CD4-positive, alpha-beta T cell (primary cell): ENCODE data around the gene STMN3. TPM values are rescaled to one million over a fixed set of nuclear protein-coding genes. Genes with fewer than 3 reads are reported as not detected.

Source experiments
- ATAC-seq: fragments of 200-7000 bp; cut with Tn5 transposase; one replicate; pipeline ENCODE4 v1.10.0; 2022; ENCODE audit warnings: mild to moderate bottlenecking; ENCODE audit not compliant: poor library complexity
- CTCF ChIA-PET: fragments of 350-600 bp; sonication (Branson Sonifier 250); formaldehyde crosslinking; loops from one replicate; lab custom pipeline; 2021; ENCODE audit warnings: antibody characterized with exemption, inconsistent platforms; lab: Charles Lee
- POLR2A ChIA-PET: fragments of 350-600 bp; sonication (Branson Sonifier 250); formaldehyde crosslinking; loops from one replicate; lab custom pipeline; 2021; ENCODE audit warnings: antibody characterized with exemption, inconsistent platforms; lab: Charles Lee
- DNase-seq, 14 experiments: peaks; one replicate each; pipeline ENCODE4 v3.0.0-alpha.2; 2013 to 2020; ENCODE audit warnings: mixed read lengths in 2 of 14
- H3K27ac ChIP-seq, 2 donors: one replicate each; pipeline versions ENCODE4 v1.5.1 to v1.7.0; 2013; ENCODE audit warnings: low read length in 2 of 2, low read depth in 1 of 2, mild to moderate bottlenecking in 1 of 2
- H3K27me3 ChIP-seq, 2 experiments: 1 replicate in 1 of 2; 2 replicates in 1 of 2; pipeline versions ENCODE4 v1.6.1 to v1.7.0; 2013; ENCODE audit warnings: low read length in 2 of 2, control low read depth in 1 of 2, mild to moderate bottlenecking in 1 of 2, moderate library complexity in 1 of 2; ENCODE audit not compliant: insufficient read depth in 2 of 2, control insufficient read depth in 1 of 2
- H3K36me3 ChIP-seq: one replicate; pipeline ENCODE4 v1.6.1; 2013; ENCODE audit warnings: low read length, control low read depth; ENCODE audit not compliant: insufficient read depth
- H3K4me1 ChIP-seq: one replicate; pipeline ENCODE4 v1.6.1; 2013; ENCODE audit warnings: low read length, control low read depth; ENCODE audit not compliant: insufficient read depth
- H3K4me3 ChIP-seq: one replicate; pipeline ENCODE4 v1.5.1; 2013; ENCODE audit warnings: mild to moderate bottlenecking, low read length, moderate library complexity
- H3K9me3 ChIP-seq, 2 experiments: 1 replicate in 1 of 2; 2 replicates in 1 of 2; pipeline versions ENCODE4 v1.6.1 to v1.7.0; 2013; ENCODE audit warnings: low read length in 2 of 2, mild to moderate bottlenecking in 2 of 2, control low read depth in 1 of 2, moderate library complexity in 1 of 2; ENCODE audit not compliant: control insufficient read depth in 1 of 2, insufficient read depth in 1 of 2
- H3K27ac Mint-ChIP-seq: one replicate; pipeline ENCODE4 v1.8.0; 2020; ENCODE audit warnings: mixed read lengths
- H3K27me3 Mint-ChIP-seq: one replicate; pipeline ENCODE4 v1.8.0; 2021; ENCODE audit warnings: mixed read lengths
- H3K36me3 Mint-ChIP-seq: one replicate; pipeline ENCODE4 v1.8.0; 2021; ENCODE audit warnings: low read depth, mixed read lengths
- H3K4me1 Mint-ChIP-seq: one replicate; pipeline ENCODE4 v1.8.0; 2021; ENCODE audit warnings: low read depth, mixed read lengths
- H3K4me3 Mint-ChIP-seq: one replicate; pipeline ENCODE4 v1.8.0; 2020; ENCODE audit warnings: mild to moderate bottlenecking, mixed read lengths
- H3K9me3 Mint-ChIP-seq: one replicate; pipeline ENCODE4 v1.8.0; 2020; ENCODE audit warnings: mixed read lengths
- intact Hi-C, 2 experiments: fragments of 100-400 bp; cut with DNase I in 1 of 2; cut with micrococcal nuclease in 1 of 2; formaldehyde crosslinking; loops; one replicate each; pipeline versions ENCODE4 v1.15.1 to v1.9.0; 2023 to 2025; cut with DNase I, micrococcal nuclease
- total RNA-seq, 174 experiments: library from RNA in 2 of 174; stranded (reverse) in 2 of 174; gene quantifications; one replicate each; pipeline ENCODE4 v1.2.3 and lab custom pipeline; 2021 to 2026
- TF ChIP-seq, protein P1 (sequence below): fragments of 200-600 bp; IDR thresholded peaks from one replicate; pipeline ENCODE4 v1.8.0; 2022; ENCODE audit warnings: antibody characterized with exemption, mild to moderate bottlenecking

STMN3 gene
- total RNA-seq, 2 experiments from 2014 or later, result 122 to 127 TPM

GRCh38 chr20:63664861-63665594, 11.8 kb upstream of the STMN3 start:
- Histone ChIP-seq H3K36me3 (peaks cover 38% of the 10 kb centered on the region), H3K4me1 (no peaks in the 10 kb centered on the region), H3K9me3 (no peaks in the 10 kb centered on the region), H3K4me3 (no peak overlapping the region), H3K27me3 (no peaks in the 10 kb centered on the region), H3K27ac (no peak overlapping the region)
- Mint-ChIP-seq H3K9me3 (no peaks in the 10 kb centered on the region), H3K27ac (no peak overlapping the region), H3K36me3 (peaks cover 28% of the 10 kb centered on the region), H3K27me3 (no peaks in the 10 kb centered on the region), H3K4me1 (peaks cover 8% of the 10 kb centered on the region), H3K4me3 (no peak overlapping the region)
- ATAC-seq, result no peak
- intact Hi-C loops, result no loop called here
- TF ChIP-seq, protein P1, sequence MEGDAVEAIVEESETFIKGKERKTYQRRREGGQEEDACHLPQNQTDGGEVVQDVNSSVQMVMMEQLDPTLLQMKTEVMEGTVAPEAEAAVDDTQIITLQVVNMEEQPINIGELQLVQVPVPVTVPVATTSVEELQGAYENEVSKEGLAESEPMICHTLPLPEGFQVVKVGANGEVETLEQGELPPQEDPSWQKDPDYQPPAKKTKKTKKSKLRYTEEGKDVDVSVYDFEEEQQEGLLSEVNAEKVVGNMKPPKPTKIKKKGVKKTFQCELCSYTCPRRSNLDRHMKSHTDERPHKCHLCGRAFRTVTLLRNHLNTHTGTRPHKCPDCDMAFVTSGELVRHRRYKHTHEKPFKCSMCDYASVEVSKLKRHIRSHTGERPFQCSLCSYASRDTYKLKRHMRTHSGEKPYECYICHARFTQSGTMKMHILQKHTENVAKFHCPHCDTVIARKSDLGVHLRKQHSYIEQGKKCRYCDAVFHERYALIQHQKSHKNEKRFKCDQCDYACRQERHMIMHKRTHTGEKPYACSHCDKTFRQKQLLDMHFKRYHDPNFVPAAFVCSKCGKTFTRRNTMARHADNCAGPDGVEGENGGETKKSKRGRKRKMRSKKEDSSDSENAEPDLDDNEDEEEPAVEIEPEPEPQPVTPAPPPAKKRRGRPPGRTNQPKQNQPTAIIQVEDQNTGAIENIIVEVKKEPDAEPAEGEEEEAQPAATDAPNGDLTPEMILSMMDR, result no peak
- ChIA-PET POLR2A (no interaction called here), CTCF (no interaction called here)
- no peak for DNase-seq

DNA sequence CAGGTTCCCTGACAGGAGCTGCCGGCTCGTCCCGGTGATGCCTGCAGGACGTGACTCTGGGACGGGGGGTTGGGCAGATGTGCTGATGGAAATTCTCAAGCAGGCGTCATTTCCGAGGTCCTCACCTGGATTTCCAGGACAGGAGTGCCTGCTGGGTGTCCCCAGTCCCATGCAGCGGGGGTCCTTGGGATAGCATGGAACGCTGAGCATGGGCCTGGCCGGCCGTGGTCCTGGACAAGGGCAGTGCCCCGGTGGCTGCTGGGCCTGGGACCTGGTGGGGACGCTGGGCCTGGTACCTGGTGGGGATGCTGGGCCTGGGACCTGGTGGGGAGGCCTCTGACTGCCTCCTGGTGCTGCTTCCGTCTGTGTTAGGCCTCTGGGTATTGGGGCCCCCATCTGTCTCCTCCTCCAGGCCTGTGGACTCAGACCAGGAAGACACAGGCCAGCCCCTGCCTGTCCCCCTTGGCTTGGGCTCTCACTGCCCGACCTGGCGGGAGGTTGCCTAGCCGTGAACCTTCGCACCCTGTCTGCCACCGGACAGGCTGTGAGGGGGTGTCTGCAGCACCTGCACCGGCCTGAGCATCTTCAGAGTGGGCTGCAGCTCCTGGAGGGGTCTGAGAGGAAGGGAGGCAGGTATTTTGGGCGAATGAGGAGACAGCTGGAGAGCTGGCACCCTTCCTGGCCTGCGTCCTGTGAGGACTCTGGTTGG, 11.1 kb upstream of the STMN3 start:
- ChIA-PET POLR2A (no interaction called here), CTCF (no interaction called here)
- H3K9me3 Mint-ChIP-seq, result no peaks in the 10 kb centered on the region
- H3K36me3 Mint-ChIP-seq, result peaks cover 28% of the 10 kb centered on the region
- peaks cover 11% of the 10 kb centered on the region for H3K4me1 Mint-ChIP-seq
- H3K27me3 Mint-ChIP-seq, result no peaks in the 10 kb centered on the region
- no peak overlapping the region for H3K4me3 Mint-ChIP-seq
- DNase-seq, result no peak
- TF ChIP-seq, protein P1, result no peak
- Histone ChIP-seq H3K4me1 (peaks cover 3% of the 10 kb centered on the region), H3K9me3 (no peaks in the 10 kb centered on the region), H3K27ac (no peak overlapping the region), H3K36me3 (peaks cover 38% of the 10 kb centered on the region), H3K4me3 (no peak overlapping the region), H3K27me3 (no peaks in the 10 kb centered on the region)
- no peak for ATAC-seq
- intact Hi-C loops, result no loop called here
- H3K27ac Mint-ChIP-seq, result no peak overlapping the region

- ChIA-PET POLR2A (no interaction called here), CTCF (no interaction called here)
- no peaks in the 10 kb centered on the region for H3K27me3 Mint-ChIP-seq
- TF ChIP-seq, protein P1, result no peak
- no peak overlapping the region for H3K27ac Mint-ChIP-seq
- no peaks in the 10 kb centered on the region for H3K27me3 ChIP-seq
- intact Hi-C loops, result no loop called here
- H3K27ac ChIP-seq, result no peak overlapping the region
- no peak overlapping the region for H3K4me3 Mint-ChIP-seq
- ATAC-seq (no peak), DNase-seq (no peak)
- peaks cover 38% of the 10 kb centered on the region for H3K36me3 ChIP-seq
- peaks cover 19% of the 10 kb centered on the region for H3K4me1 Mint-ChIP-seq
- no peak overlapping the region for H3K4me3 ChIP-seq
- H3K4me1 ChIP-seq, result peaks cover 11% of the 10 kb centered on the region
- no peaks in the 10 kb centered on the region for H3K9me3 Mint-ChIP-seq
- H3K36me3 Mint-ChIP-seq, result peaks cover 24% of the 10 kb centered on the region
- no peaks in the 10 kb centered on the region for H3K9me3 ChIP-seq
Observed at GRCh38 chr20:63663332-63664066, 10.3 kb upstream of the STMN3 start.
